ENCODE data around the gene ARFGEF3. TPM values are rescaled to one million over a fixed set of nuclear protein-coding genes. Genes with fewer than 3 reads are reported as not detected.
"Not testable (repeated sequence)": the region's sequence is repeated elsewhere in the genome, so short reads cannot be mapped to it uniquely, and the experiment has no call there.

ARFGEF3 gene
- total and polyA plus RNA-seq, 2 donors (not counting 1 experiment from before 2014, with no cell fraction given) = not detected

GRCh38 chr6:138211601-138212000 lies 49.9 kb downstream of the ARFGEF3 start:
- ChIA-PET POLR2A (no interaction called here), CTCF (no interaction called here)
- H3K27me3 Mint-ChIP-seq = peaks cover 24% of the 10 kb centered on the region
- 79% methylated on average over 4 of the region's 5 CpGs for WGBS (ENCODE audit: insufficient coverage)
- H3K9me3 Mint-ChIP-seq (ENCODE audit: insufficient read depth) = no peaks in the 10 kb centered on the region
- intact Hi-C loops (cut with micrococcal nuclease) = no loop called here
- H3K9ac ChIP-seq (ENCODE audit: low read length) = no peak overlapping the region
- peaks cover 0 to 3% (median 0%) of the 10 kb centered on the region in 3 donors for H3K9me3 ChIP-seq (ENCODE audit: control extremely low read depth in 1 of 3, control insufficient read depth in 2 of 3, insufficient read depth in 1 of 3, low read length in 2 of 3)
- no peaks in the 10 kb centered on the region for H3K79me2 ChIP-seq (ENCODE audit: control insufficient read depth, insufficient read depth, low read length)
- H3K4me1 ChIP-seq (ENCODE audit: control insufficient read depth in 2 of 2, insufficient read depth in 2 of 2, low read length in 2 of 2) = no peaks in the 10 kb centered on the region
- no peaks in the 10 kb centered on the region for H4K20me1 ChIP-seq (ENCODE audit: control insufficient read depth, insufficient read depth, low read length, poor library complexity, severe bottlenecking)
- TF ChIP-seq EZH2 (IDR thresholded peaks at IDR 0.05; ENCODE audit: borderline replicate concordance, insufficient read depth, low read depth, low read length, poor library complexity, severe bottlenecking) = no peak
- TF ChIP-seq CTCF (IDR thresholded peaks at IDR 0.05) = no peak
- no peak overlapping the region for H3K27ac Mint-ChIP-seq
- H3K4me2 ChIP-seq (replicated peaks; ENCODE audit: low read depth, low read length, poor library complexity, severe bottlenecking) = no peak overlapping the region
- H3K36me3 ChIP-seq (replicated peaks in 1 of 2; ENCODE audit: control extremely low read depth in 1 of 2, control insufficient read depth in 1 of 2, extremely low read depth in 1 of 2, insufficient read depth in 2 of 2, low read length in 1 of 2) = no peaks in the 10 kb centered on the region
- DNase-seq = no peak
- H3K4me3 Mint-ChIP-seq = no peak overlapping the region
- no peak overlapping the region for H3K4me3 ChIP-seq (ENCODE audit: control extremely low read depth in 1 of 5, extremely low read depth in 1 of 5, insufficient read depth in 1 of 5, low read depth in 2 of 5, low read length in 4 of 5)
- H3K27ac ChIP-seq (ENCODE audit: low read length in 2 of 2) = no peak overlapping the region
- peaks cover 0 to 3% (median 1%) of the 10 kb centered on the region in 4 experiments for H3K27me3 ChIP-seq (replicated peaks in 1 of 4; ENCODE audit: control extremely low read depth in 1 of 4, control insufficient read depth in 3 of 4, insufficient read depth in 4 of 4, low read length in 3 of 4)
- no peaks in the 10 kb centered on the region for H3K4me1 Mint-ChIP-seq
- no peak for ATAC-seq (ENCODE audit: low read depth)
- H2AFZ ChIP-seq (ENCODE audit: insufficient read depth, low read depth, low read length, poor library complexity, severe bottlenecking) = no peak overlapping the region

GRCh38 chr6:138212530-138212929 lies 50.8 kb downstream of the ARFGEF3 start:
- H3K36me3 ChIP-seq (replicated peaks in 1 of 2; ENCODE audit: control extremely low read depth in 1 of 2, control insufficient read depth in 1 of 2, extremely low read depth in 1 of 2, insufficient read depth in 2 of 2, low read length in 1 of 2); CTCF ChIA-PET; H3K27me3 ChIP-seq (replicated peaks in 1 of 4; ENCODE audit: control extremely low read depth in 1 of 4, control insufficient read depth in 3 of 4, insufficient read depth in 4 of 4, low read length in 3 of 4); H3K4me3 Mint-ChIP-seq; H3K27ac Mint-ChIP-seq; H4K20me1 ChIP-seq (ENCODE audit: control insufficient read depth, insufficient read depth, low read length, poor library complexity, severe bottlenecking); H3K9ac ChIP-seq (ENCODE audit: low read length); H3K9me3 Mint-ChIP-seq (ENCODE audit: insufficient read depth); H3K4me1 ChIP-seq (ENCODE audit: control insufficient read depth in 2 of 2, insufficient read depth in 2 of 2, low read length in 2 of 2); H2AFZ ChIP-seq (ENCODE audit: insufficient read depth, low read depth, low read length, poor library complexity, severe bottlenecking); H3K79me2 ChIP-seq (ENCODE audit: control insufficient read depth, insufficient read depth, low read length); H3K4me1 Mint-ChIP-seq; intact Hi-C loops (cut with micrococcal nuclease); H3K4me3 ChIP-seq (ENCODE audit: control extremely low read depth in 1 of 5, extremely low read depth in 1 of 5, insufficient read depth in 1 of 5, low read depth in 2 of 5, low read length in 4 of 5); ATAC-seq (ENCODE audit: low read depth); DNase-seq; H3K4me2 ChIP-seq (replicated peaks; ENCODE audit: low read depth, low read length, poor library complexity, severe bottlenecking); POLR2A ChIA-PET; H3K27ac ChIP-seq (ENCODE audit: low read length in 2 of 2); H3K9me3 ChIP-seq (ENCODE audit: control extremely low read depth in 1 of 3, control insufficient read depth in 2 of 3, insufficient read depth in 1 of 3, low read length in 2 of 3): not testable (repeated sequence)
- H3K27me3 Mint-ChIP-seq = peaks cover 24% of the 10 kb centered on the region
- no CpG with 5 or more reads among the region's 2 CpGs for WGBS (ENCODE audit: insufficient coverage)
